Activated T-cell treated with anti-CD3 and anti-CD28 coated beads, Interleukin-2, amount 50 U/mL, for 24 hours (primary cell): Measurements from ENCODE around the gene RPH3AL.
A peak's percentile ranks its signal among the peaks of the same experiment; 100 is the strongest.
"Not testable (repeated sequence)": the region's sequence is repeated elsewhere in the genome, so short reads cannot be mapped to it uniquely, and the experiment has no call there.

Experiments
- DNase-seq: peaks from one replicate; pipeline ENCODE4 v3.0.0-alpha.2; 2020
- H3K27ac Mint-ChIP-seq: 2 replicates; pipeline ENCODE4 v1.8.0; 2020; ENCODE audit warnings: mild to moderate bottlenecking, mixed read lengths
- H3K27me3 Mint-ChIP-seq: 2 replicates; pipeline ENCODE4 v1.8.0; 2020; ENCODE audit warnings: mixed read lengths
- H3K36me3 Mint-ChIP-seq: 2 replicates; pipeline ENCODE4 v1.8.0; 2020; ENCODE audit warnings: low read depth, mixed read lengths
- H3K4me1 Mint-ChIP-seq: 2 replicates; pipeline ENCODE4 v1.8.0; 2020; ENCODE audit warnings: low read depth, mixed read lengths
- H3K4me3 Mint-ChIP-seq: 2 replicates; pipeline ENCODE4 v1.8.0; 2020; ENCODE audit warnings: mild to moderate bottlenecking, moderate library complexity, mixed read lengths
- H3K9me3 Mint-ChIP-seq: 2 replicates; pipeline ENCODE4 v1.8.0; 2020; ENCODE audit warnings: mixed read lengths

RPH3AL gene

DNA sequence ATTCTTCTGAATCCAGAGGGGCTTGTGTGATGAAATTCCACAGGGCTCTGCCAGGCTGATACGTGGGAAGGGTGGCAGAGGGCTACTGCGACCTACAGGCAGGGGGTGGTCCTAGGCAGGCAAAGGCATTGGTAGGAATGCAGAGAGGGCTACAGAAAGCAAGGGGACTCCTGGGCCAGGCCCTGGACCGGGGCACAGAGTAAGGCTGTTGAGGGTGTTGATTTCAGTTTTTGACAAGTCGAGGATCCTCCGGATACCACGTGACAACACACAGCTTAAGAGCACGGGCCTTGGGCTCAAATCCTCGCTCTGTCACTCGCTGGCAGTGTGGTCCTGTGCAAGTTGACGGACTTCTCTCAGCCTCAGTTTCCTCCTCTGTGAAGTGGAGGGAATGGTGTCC lies 152.0 kb downstream of the RPH3AL start:
- no peaks in the 10 kb centered on the region for H3K36me3 Mint-ChIP-seq
- no peak overlapping the region for H3K27ac Mint-ChIP-seq

GRCh38 chr17:199806-200545 lies 152.6 kb downstream of the RPH3AL start:
- Mint-ChIP-seq H3K27ac (no peak overlapping the region), H3K4me1 (no peaks in the 10 kb centered on the region), H3K27me3 (peaks cover 38% of the 10 kb centered on the region), H3K4me3 (no peak overlapping the region), H3K36me3 (no peaks in the 10 kb centered on the region), H3K9me3 (no peaks in the 10 kb centered on the region)
- DNase-seq = no peak

More for the DNA sequence above, 152.0 kb downstream of the RPH3AL start:
- DNase-seq = no peak
- no peak overlapping the region for H3K4me3 Mint-ChIP-seq
- peaks cover 41% of the 10 kb centered on the region for H3K27me3 Mint-ChIP-seq
- H3K4me1 Mint-ChIP-seq = no peaks in the 10 kb centered on the region
- H3K9me3 Mint-ChIP-seq = no peaks in the 10 kb centered on the region

- H3K4me3 Mint-ChIP-seq = no peak overlapping the region
- no peaks in the 10 kb centered on the region for H3K9me3 Mint-ChIP-seq
- H3K27ac Mint-ChIP-seq = no peak overlapping the region
- H3K36me3 Mint-ChIP-seq = no peaks in the 10 kb centered on the region
- no peaks in the 10 kb centered on the region for H3K4me1 Mint-ChIP-seq
- DNase-seq = no peak
- H3K27me3 Mint-ChIP-seq = peaks cover 38% of the 10 kb centered on the region
Observed at GRCh38 chr17:199191-199604, 153.4 kb downstream of the RPH3AL start.

DNA sequence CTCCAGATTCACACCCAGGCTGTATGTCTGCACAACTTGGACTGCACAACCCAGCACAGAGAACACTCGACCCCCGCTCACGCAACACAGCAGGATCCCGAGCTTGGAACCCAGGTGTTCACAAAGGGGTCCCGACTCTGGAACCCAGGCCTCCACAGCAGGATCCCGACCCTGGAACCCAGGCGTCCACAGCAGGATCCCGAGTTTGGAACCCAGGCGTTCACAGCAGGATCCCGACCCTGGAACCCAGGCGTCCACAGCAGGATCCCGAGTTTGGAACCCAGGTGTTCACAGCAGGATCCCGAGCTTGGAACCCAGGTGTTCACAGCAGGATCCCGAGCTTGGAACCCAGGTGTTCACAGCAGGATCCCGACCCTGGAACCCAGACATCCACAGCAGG lies 154.4 kb downstream of the RPH3AL start:
- not testable (repeated sequence) for H3K9me3 Mint-ChIP-seq, H3K4me1 Mint-ChIP-seq, H3K4me3 Mint-ChIP-seq, H3K36me3 Mint-ChIP-seq, H3K27ac Mint-ChIP-seq, DNase-seq
- peaks cover 34% of the 10 kb centered on the region for H3K27me3 Mint-ChIP-seq

DNA sequence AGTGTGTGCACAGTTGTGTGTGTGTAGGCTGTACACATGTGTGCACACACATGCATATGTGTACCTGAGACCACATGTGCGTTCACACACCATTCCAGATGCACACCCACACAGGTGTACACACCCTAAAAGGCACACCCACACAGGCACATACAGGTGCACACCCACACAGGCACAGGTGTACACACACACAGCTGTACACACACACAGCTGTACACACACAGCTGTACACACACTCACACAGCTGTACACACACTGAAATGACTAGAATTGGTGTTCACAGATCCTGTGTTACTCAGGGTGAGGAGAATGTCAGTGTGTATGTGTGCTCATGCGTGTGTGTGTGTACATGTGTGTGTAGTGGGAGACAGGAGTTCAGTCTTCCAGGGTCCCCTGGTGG lies 155.3 kb downstream of the RPH3AL start:
- Mint-ChIP-seq H3K27ac (no peak overlapping the region), H3K9me3 (no peaks in the 10 kb centered on the region), H3K4me3 (no peak overlapping the region), H3K4me1 (no peaks in the 10 kb centered on the region), H3K36me3 (no peaks in the 10 kb centered on the region), H3K27me3 (peaks cover 34% of the 10 kb centered on the region)
- no peak for DNase-seq

GRCh38 chr17:194828-195602 lies 157.6 kb downstream of the RPH3AL start:
- Mint-ChIP-seq H3K4me1 (no peaks in the 10 kb centered on the region), H3K27me3 (peaks cover 28% of the 10 kb centered on the region), H3K27ac (no peak overlapping the region), H3K9me3 (no peaks in the 10 kb centered on the region), H3K36me3 (no peaks in the 10 kb centered on the region), H3K4me3 (no peak overlapping the region)
- DNase-seq = no peak

GRCh38 chr17:193841-194806 lies 158.5 kb downstream of the RPH3AL start:
- Mint-ChIP-seq H3K27ac (no peak overlapping the region), H3K4me1 (peaks cover 3% of the 10 kb centered on the region), H3K36me3 (no peaks in the 10 kb centered on the region), H3K4me3 (no peak overlapping the region), H3K27me3 (peaks cover 19% of the 10 kb centered on the region), H3K9me3 (no peaks in the 10 kb centered on the region)
- DNase-seq = no peak

DNA sequence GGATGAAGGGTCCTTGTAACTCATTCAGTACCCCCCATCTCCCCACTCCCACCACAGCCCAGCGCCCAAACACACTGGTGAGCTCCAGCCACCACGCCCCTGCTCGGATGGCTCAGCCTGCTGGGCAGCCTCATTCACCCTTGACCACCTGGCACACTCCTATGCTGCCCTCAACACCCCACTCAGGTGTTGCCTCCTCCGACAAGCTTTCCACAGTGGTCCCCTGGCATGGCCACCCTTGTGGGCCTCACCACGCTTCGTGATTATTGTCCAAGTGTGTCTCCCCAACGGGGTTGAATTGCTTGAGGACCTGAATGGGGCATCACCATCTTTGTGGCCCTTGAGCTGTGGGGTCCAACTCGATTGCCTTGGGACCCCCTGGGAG lies 159.2 kb downstream of the RPH3AL start:
- H3K27ac Mint-ChIP-seq = no peak overlapping the region
- DNase-seq = no peak
- H3K9me3 Mint-ChIP-seq = no peaks in the 10 kb centered on the region
- H3K4me3 Mint-ChIP-seq = no peak overlapping the region
- no peaks in the 10 kb centered on the region for H3K36me3 Mint-ChIP-seq
- H3K4me1 Mint-ChIP-seq = peaks cover 3% of the 10 kb centered on the region
- peaks cover 15% of the 10 kb centered on the region for H3K27me3 Mint-ChIP-seq

GRCh38 chr17:192666-193425 lies 159.8 kb downstream of the RPH3AL start:
- Mint-ChIP-seq H3K4me1 (peaks cover 3% of the 10 kb centered on the region), H3K27me3 (peaks cover 12% of the 10 kb centered on the region), H3K27ac (no peak overlapping the region), H3K36me3 (no peaks in the 10 kb centered on the region), H3K9me3 (no peaks in the 10 kb centered on the region), H3K4me3 (no peak overlapping the region)
- DNase-seq = no peak

DNA sequence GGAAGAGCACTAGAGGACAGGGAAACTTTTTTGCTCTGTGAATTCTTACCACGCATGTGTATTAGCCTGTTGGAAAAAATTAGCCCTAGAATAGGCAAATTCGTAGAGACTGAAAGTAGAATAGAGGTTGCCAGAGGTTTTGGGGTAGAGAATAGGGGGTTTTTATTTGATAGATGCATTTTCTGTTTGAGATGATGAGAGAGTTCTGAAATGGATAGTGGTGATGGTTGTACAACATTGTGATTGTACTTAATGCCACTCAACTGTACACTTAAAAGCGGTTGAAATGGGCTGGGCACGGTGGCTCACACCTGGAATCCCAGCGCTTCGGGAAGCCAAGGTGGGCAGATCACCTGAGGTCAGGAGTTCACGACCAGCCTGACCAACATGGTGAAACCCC lies 163.2 kb downstream of the RPH3AL start:
- DNase-seq = no peak
- Mint-ChIP-seq H3K4me3 (no peak overlapping the region), H3K36me3 (no peaks in the 10 kb centered on the region), H3K27ac (no peak overlapping the region), H3K4me1 (peaks cover 11% of the 10 kb centered on the region), H3K9me3 (no peaks in the 10 kb centered on the region), H3K27me3 (peaks cover 5% of the 10 kb centered on the region)

- Mint-ChIP-seq H3K9me3 (no peaks in the 10 kb centered on the region), H3K27me3 (peaks cover 28% of the 10 kb centered on the region), H3K4me3 (no peak overlapping the region), H3K4me1 (peaks cover 11% of the 10 kb centered on the region), H3K36me3 (no peaks in the 10 kb centered on the region), H3K27ac (no peak overlapping the region)
- no peak for DNase-seq
Observed at GRCh38 chr17:187130-187529, 165.5 kb downstream of the RPH3AL start.

GRCh38 chr17:185445-186138 lies 167.0 kb downstream of the RPH3AL start:
- DNase-seq = peak; percentile 43
- Mint-ChIP-seq H3K4me1 (peaks cover 16% of the 10 kb centered on the region), H3K36me3 (no peaks in the 10 kb centered on the region), H3K27ac (peak overlapping the region; percentile 47), H3K9me3 (no peaks in the 10 kb centered on the region), H3K4me3 (peak overlapping the region; percentile 6), H3K27me3 (peaks cover 33% of the 10 kb centered on the region)

- Mint-ChIP-seq H3K4me1 (peaks cover 13% of the 10 kb centered on the region), H3K4me3 (no peak overlapping the region), H3K27ac (no peak overlapping the region), H3K27me3 (peaks cover 53% of the 10 kb centered on the region), H3K9me3 (no peaks in the 10 kb centered on the region), H3K36me3 (no peaks in the 10 kb centered on the region)
- DNase-seq = no peak
Observed at GRCh38 chr17:183021-183420, 169.6 kb downstream of the RPH3AL start.
